Measurements from ENCODE around the gene SERTAD2.
A peak's percentile ranks its signal among the peaks of the same experiment; 100 is the strongest.

Gene SERTAD2, protein sequence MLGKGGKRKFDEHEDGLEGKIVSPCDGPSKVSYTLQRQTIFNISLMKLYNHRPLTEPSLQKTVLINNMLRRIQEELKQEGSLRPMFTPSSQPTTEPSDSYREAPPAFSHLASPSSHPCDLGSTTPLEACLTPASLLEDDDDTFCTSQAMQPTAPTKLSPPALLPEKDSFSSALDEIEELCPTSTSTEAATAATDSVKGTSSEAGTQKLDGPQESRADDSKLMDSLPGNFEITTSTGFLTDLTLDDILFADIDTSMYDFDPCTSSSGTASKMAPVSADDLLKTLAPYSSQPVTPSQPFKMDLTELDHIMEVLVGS

DNA sequence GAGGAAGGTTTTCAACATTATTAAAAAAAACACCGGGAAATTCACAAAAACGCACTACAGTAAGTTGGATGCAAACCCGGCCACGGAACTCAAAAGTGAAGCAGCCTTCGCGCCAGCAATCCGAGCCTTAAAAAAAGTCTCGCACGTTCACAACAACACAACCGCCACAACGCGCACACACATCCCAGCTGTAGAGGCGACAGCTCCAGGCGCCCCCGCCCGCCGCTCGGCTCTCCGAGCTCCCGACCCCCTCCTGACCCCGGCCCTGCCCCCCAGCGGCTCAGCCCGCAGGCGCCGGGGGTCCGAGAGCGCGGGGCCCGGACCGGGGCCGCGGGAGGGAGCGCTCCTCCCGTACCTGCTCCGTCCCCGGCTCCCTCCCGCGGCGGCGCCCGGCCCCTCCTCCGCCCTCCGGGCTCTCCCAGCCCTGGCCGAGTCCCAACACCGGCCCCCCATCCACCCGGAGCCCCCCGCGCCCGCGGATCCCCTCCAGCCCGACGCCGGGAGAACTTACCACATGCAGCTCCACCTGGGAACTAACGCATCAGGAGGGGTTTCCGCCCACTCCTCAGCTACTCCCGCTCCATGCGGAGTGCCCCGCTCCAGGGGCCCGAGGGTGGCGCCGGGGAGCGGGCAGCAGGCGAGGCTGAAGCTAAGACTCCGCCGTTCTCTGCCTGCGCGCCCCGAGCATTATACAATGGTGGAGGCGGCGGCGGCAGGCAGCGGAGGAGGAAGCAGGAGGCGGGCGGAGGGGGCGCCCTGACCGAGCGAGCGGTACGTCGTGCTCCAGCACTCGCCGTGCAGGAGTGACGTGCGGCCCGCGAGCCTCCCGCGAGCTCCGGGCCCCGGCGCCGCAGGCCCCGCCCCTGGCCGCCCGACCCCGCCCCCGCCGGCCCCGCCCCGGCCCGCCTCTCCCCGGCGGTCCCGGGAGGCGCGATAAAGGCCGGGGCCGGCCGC lies at the start of gene SERTAD2:
TSS of gene SERTAD2 (minus strand) at position 805 of the 954 bp plus-strand sequence. CDS start 17,042 bp downstream, outside the sequence.
- peak; percentile 74 for DNase-seq

DNA sequence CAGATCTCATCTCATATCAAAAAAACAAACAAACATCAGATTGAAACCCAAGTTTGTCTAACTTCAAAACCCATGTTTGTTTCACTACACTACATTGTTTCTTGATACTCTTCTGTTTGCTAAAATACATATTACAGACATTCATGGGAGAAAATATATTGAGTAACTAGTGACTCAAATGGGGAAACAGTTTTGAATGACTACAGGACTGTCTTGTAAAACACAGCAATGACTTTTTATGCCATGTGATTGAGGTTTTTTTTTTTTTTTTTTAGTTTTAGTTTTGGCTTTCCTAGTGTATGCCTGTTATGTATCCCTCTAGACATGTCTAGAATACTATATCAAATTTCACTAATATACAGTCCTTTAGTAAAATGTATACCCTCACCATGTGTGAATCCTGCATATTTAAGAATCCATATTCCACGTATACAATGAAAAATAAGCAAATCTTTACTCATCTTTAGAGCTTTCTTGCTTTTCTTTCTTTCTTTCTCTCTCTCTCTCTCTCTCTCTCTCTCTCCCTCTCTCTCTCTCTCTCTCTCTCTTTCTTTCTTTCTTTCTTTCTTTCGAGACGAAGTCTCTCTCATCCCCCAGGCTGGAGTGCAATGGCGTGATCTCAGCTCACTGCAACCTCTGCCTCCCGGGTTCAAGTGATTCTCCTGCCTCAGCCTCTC lies 46.6 kb upstream of the SERTAD2 start:
- no peak for DNase-seq

DNA sequence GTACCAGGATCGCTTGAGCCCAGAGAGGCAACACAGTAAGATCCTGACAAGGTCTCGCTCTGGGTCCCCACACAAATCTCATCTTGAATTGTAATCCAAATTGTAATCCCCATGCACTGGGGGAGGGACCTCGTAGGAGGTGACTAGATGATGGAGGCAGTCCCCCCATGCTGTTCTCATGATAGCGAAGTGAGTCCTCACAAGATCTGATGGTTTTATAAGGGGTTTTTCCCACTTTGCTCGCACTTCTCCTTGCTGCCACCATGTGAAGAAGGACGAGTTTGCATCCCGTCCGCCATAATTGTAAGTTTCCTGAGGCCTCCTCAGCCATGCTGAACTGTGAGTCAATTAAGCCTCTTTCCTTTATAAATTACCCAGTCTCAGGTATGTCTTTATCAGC lies 46.0 kb upstream of the SERTAD2 start:
- no peak for DNase-seq

DNA sequence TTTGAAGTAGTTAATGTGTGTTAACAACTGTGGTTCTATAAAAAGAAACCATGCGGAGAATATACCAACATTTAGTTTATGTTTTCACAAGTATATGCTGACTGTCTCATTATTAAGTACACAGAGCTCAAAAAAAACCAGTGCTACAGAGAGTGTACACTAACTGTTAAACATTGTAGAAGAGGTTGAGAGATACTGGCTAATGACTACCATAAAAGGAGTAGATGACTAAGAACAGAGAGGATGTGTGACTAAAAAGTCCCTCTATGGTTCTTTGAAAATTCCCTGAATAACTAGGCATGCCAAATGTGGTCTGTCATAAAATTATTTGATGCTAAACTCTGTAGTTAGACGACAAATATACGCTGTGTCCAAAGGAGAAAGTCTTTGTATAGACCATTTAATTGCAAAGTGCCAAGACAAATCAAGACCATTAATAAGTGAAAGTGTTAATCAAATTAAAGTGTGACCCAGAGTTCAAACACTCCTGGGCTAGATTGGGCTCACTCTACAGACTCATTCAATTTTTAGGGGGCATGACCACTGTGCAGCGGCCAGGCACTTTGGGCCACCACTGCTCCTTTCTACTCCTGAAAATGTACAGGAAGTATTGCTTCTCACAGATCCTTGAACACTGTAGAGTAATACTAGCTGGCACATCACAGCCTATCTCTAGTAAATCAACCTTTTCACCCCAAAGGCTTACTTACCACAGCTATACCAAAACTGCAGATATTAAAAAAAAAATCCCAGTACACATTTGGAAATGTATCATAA lies 45.1 kb upstream of the SERTAD2 start:
- DNase-seq, result no peak

DNA sequence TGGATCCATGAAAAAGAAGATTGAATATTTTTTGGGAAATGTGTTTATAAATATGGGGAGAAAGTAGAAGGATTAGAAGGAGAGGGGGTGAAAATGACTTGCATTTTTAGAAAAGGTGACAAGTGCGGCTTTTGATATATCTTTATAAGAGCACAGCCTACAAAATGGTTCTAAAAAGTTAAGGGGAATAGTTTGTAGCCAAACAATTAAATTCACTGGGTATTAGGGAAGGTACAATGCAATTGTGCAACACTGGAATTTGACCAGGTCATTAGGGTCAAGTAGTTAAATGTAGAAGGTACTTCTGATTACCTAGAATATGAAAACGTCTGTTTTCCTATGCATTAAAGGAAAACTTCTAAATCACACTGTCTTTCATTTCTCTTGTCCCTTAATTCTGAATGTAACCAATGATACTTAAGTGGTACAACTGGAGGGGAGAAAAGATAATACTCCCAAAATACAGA lies 44.5 kb upstream of the SERTAD2 start:
- DNase-seq, result no peak

DNA sequence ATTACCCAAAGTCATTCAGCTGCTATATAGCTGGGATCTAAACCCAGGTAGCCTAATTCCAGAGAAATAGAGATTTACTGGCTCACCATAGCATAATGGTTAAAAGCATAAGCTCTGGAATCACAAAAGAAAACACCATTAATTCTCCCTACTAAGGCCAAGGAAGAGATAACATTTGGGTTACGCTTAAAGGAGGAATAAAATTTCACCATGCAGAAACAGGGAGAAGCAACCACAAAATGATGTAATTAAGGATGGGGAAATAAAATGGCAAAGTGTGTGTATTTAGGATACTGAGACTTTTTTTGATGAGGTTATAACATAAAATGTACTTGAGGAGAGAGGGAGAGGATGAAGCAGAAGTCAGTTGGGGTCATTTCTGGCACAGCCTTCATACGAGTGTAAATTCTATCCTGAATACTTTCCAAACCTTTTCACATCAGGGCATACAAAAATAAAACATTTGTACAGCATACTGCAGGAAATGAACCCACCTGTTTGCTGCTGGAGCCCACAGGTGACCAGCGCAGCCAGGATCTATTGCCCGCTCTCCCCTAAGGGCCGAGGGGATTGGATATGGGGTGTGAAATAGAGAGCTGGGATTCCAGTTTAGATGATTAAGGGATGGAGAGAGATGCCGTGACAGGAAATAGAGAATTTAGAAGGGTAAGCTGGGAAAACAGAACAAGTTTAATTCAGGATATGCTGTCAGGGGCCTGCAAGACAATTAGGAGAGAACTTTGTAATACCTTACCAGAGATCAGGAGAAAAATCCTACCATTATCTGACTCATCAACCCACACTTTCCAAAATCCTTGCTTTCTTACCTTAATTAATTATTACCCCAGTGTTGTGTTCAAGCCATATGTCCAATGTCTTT lies 43.8 kb upstream of the SERTAD2 start:
- no peak for DNase-seq

DNA sequence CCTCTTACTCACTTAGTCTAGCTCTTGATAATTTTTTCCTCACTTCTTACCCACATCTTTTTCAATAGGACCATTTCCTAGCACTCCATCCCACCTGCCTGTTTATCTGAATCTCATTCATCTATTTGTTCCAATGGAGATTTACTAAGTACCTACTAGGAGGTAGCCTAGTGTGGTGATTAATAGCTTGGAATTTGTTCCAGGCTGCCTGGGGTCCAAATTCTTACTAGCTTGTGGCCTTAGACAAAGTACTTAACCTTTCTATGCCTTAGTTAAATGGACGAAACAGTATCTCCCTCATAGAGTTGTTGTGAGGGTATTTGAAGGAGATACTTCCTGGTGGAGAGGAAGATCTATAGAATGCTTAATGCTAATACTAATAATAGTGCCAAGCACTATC lies 42.9 kb upstream of the SERTAD2 start:
- no peak for DNase-seq

DNA sequence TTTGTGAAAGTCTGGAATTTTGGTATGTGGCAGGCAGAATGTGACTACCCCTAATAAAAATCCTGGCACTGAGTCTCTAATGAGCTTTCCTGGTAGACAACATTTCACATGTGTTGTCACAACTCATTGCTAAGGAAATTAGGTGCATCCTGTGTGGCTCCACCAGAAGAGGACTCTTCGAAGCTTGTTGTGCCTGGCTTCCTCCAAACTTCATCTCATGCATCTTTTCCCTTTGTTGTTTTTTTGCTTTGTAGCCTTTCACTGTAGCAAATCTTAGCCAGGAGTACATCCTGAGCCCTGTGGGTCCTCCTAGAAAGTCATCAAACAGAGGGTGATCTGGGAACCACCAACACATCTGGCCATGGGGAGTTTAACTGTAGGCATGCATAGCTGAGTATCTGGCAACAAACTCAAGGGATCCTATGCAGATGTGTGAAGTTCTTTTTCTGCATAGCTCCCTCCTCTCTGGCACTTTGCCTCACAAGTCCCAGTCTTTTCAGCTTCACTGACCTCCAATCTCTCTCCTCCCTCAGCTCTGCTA lies 42.1 kb upstream of the SERTAD2 start:
- DNase-seq, result no peak

DNA sequence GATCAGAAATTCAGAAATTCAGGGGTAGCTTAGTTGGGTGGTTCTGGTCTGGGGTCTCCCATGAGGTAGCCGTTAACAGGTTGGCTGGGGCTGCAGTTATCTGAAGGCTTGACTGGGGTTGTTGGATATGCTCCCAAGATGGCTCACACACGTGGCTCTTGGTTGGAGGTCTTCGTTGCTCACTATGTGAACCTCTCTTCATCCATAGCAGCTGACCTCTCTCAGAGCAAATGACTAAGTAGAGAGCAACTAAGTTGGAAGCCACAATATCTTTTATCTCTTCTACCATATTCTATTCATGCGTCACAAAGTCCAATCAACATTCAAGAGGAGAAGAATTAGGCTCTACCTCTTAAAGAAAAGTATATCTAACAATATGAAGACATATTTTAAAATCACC lies 38.7 kb upstream of the SERTAD2 start:
- no peak for DNase-seq

DNA sequence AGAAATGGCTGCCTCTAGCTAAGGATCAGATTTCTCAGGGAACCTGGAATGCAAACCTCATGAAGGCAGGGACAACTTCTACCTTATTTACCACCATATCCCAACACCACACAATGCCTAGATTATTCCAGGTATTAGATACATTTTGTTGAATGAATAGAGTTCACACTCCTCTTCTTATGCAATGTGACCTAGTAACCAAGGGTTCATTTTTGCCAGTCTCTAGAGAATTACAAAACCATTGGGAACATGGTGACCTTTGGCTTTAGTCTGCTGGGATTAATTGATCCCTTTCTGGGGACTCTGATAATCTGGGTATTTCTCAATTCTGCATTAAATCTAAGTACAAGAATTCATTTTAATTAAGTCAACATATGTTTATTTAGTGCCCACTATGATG lies 35.2 kb upstream of the SERTAD2 start:
- DNase-seq, result no peak

DNA sequence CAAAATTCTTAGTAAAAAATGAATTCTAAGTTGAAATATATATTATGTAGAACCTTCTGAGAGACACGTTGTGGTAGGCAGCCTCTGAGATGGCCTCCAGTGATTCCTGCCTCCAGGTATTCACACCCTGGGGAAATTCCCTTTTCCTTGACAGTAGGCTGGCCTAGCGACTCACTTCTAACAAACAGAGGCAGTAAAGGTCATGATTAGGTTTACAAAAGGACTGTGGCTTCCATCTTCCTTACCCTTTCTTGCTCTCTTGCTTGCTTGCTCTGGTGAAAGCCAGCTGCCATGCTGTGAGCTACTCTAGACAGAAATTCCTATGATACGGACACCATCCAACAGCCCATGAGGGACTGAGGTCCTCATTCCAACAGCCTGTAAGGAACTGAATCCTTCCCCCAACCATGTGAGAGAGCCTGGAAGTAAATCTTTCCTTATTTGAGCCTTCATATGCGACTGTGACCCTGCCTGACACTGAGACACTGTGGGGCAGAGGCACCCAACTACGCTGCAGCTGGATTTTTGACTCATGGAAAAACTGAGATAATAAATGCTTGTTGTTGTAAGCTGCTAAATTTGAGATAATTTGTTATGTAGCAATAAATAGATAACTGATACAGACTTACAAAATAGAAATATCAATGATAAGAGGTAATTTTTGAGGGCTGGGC lies 32.7 kb upstream of the SERTAD2 start:
- DNase-seq, result no peak

DNA sequence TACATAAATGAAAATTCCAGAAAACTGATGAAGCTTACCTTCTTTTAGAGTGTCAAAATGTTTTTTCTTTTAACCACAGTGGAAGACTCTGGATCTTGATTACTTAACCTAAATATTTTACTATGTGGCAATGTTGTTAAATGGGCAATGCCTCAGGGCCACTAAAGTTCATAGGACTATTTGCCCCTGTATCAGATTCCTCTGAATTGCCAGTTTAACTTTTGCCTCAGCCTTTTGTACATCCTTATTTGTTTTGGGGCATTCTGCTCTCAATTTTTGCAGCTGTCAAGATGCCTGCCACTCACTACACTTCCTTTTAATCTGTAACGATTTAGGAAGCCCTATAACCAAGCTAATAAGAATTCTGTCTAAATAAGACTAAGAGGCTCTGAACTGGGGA lies 31.7 kb upstream of the SERTAD2 start:
- DNase-seq, result no peak

DNA sequence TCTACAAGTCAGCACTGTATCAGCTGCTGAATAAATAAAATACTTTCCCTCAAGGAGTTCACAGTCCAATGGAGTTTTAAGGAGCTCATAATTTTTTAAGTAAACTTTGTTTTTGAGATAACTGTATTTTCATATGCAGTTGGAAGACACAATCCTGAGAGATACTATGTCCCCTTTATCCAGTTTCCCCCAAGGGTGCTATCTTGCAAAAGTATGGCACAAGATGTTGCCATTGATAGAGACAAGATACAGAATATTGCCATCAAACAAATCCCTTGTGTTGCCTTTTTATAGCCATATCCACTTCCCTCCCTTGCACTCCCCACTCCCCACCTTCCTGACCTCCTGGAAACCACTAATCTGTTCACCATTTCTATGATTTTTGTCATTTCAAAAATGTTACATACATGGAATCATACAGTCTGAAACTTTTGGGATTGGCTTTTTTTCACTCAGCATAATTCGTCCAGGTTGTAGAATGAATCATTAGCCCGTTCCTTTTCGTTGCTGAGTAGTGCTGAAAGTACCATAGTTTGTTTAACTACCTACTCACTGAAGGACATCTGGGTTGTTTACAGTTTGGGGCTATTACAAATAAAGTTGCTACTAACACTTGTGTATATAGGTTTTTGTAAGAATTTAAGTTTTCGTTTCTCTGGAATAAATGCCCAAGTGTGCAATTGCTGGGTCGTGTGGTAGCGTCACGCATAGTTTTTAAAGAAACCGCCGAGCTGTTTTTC lies 30.2 kb upstream of the SERTAD2 start:
- DNase-seq, result no peak

DNA sequence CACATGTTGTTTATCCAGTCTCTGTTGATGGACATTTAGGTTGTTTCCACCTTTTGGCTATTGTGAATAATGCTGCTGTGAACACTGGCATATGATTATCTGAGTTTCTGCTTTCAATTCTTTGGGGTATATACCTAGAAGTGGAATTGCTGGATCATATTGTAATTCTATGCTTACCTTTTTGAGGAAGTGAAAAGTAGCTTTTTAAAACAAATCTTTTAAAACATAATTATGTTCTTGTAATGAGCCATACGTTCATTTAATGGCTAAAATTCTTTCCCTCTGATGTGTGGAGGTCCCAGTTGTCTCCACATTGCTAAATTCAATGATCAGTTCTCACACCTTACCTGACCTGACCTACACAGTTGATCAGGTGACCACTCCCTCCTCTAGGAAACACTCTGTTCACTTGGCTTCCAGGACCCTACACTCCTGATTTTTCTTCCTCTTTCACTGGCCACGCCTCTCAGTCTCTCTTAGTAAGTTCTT lies 27.8 kb upstream of the SERTAD2 start:
- DNase-seq, result no peak

DNA sequence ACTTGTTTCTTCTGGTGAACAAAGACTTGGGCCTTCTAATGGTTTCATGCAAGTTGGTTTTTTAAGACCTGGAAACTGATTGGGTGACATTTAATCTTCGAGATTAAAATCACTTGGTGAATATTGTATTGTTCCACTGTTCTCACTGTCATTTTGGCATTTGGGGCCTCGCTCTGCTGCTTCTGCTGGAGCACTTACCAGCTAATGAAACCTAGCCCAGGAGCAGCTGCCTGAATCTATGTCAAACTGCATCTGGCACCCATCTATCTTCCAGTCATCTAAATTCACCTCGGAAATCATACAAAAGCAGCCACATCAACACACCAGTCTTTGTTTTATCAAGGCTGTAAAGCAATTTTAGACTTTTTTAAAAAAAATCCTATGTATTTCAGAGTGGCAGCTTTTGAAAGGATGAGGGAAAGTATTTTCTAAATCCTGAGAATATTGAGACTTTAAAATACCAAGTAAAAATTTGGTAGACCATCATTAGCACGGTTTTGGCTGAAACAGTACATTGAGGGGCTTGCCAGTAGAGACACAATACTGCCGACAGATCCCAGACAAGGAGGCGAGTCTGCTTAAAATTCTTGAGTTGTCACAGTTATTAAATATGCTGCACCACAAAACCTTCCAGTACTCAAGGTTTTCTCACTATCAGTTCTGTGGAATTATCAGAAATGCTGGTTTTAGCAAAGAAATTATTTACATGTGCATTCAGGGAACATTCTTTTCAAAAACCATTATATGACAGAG lies 26.1 kb upstream of the SERTAD2 start:
- no peak for DNase-seq

DNA sequence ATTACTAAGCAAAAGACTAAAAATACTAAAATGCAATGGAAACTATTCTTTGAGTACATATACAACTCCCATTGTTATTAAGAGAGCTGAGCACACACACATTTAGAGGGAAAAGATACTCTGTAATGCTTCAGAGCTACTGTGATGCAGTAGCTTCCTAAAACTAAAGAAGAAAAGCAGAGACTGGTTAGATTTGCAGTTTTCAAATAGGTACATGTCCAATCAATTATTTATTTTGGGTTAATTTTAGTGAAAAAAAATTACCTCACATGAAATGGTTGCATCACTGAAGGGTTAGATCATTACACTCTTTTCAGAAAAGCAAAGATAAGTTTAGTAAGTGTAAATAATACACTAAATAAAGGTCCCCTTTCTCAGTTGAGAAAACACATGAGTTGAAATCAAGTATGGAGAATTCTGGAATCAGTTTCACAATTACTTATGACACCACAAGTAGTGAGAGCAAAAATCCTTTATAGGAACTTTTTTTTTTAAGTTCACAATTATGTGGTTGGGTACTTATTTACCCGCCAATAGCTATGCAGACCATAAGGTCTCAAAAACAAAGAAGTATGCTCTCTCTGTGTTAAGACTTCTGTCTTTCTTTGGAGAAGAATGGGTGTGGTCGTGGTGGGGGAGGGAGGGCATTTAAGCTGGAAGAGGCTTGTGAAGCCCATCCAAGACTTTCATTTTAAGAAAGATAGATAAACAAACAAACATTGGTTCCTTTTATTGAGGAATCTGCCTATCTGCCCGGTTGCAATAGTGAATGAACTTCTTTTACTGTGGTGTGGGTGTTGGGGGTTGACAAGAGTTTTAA lies 25.3 kb upstream of the SERTAD2 start:
- DNase-seq, result no peak

DNA sequence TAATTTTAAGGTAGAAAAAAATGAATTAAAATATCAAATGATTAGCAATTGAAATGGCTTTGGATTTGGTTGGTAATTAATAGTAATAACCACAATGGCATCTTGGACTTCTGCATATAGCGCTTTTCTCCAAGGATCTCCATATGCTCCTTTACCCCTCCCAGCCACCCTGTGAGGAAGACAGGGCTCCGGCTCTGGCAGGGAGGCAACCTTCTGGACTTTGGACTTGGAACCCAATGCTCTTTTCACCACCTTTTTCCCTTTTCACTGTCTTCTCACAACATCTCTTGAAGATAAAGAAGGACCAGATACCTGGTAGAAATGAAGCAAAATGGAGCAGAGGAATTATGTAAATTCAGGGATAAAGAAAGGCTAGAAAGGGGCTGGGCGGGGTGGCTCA lies 23.8 kb upstream of the SERTAD2 start:
- DNase-seq, result no peak

DNA sequence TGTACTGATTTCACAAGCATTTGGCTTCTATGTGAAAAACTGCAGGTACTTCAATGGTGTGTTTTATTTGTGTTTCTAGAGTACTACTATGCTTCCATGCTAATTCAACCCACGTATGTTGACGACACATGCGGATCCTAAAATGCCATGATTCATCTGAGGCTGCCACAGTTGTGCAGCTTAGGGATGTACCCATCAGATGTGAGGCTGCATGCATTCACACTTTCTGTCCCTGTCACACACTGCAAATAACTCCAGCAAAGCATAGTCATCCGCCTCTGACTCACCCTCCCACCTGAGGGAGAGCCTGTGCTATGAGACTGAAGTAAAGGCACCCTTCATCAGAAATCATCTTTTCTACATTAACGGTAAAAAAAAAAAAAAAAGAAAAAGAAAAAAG lies 22.1 kb upstream of the SERTAD2 start:
- DNase-seq, result peak; percentile 60
